A673 (cell line): ENCODE results near the gene KPNA4. TPM values are rescaled to one million over a fixed set of nuclear protein-coding genes. Genes with fewer than 3 reads are reported as not detected.

Experiments
- BruUV-seq: library from RNA; stranded (reverse); fragments of 400-500 nt; replicated peaks from 2 replicates; lab custom pipeline; 2021; lab: Mats Ljungman, UMichigan
- CTCF ChIA-PET: fragments of 300-600 bp; sonication (Branson Sonifier 250); formaldehyde crosslinking; loops from one replicate; lab custom pipeline; 2022; ENCODE audit warnings: antibody characterized with exemption; lab: Charles Lee
- POLR2A ChIA-PET: fragments of 300-600 bp; sonication (Branson Sonifier 250); formaldehyde crosslinking; loops from one replicate; lab custom pipeline; 2022; ENCODE audit warnings: antibody characterized with exemption; ENCODE audit not compliant: low non-redundant PET; lab: Charles Lee
- DNase-seq: peaks from one replicate; pipeline ENCODE4 v3.0.0-alpha.2; 2015; ENCODE audit warnings: low spot score
- H3K27ac ChIP-seq: fragments of 200-600 bp; sonication (generic); 2 replicates; pipeline ENCODE4 v1.5.1; 2016; ENCODE audit warnings: mixed run types, low read depth, mild to moderate bottlenecking, mixed read lengths, antibody characterized with exemption, low read length; ENCODE audit not compliant: poor library complexity, severe bottlenecking
- H3K27me3 ChIP-seq: fragments of 200-600 bp; sonication (generic); replicated peaks from 2 replicates; pipeline ENCODE4 v1.6.1; 2017; ENCODE audit warnings: mixed run types, low read depth, mild to moderate bottlenecking, mixed read lengths, antibody characterized with exemption, low read length; ENCODE audit not compliant: insufficient read depth, poor library complexity
- H3K36me3 ChIP-seq: fragments of 200-600 bp; sonication (generic); 2 replicates; pipeline ENCODE4 v1.6.1; 2016; ENCODE audit warnings: mixed run types, mild to moderate bottlenecking, mixed read lengths, antibody characterized with exemption, low read length; ENCODE audit not compliant: insufficient read depth, poor library complexity, severe bottlenecking
- H3K4me1 ChIP-seq: fragments of 200-600 bp; sonication (generic); 2 replicates; pipeline ENCODE4 v1.6.1; 2017; ENCODE audit warnings: mixed run types, mild to moderate bottlenecking, mixed read lengths, antibody characterized with exemption, low read length; ENCODE audit not compliant: insufficient read depth, poor library complexity, severe bottlenecking
- H3K4me3 ChIP-seq: fragments of 200-600 bp; sonication (generic); 2 replicates; pipeline ENCODE4 v1.5.1; 2016; ENCODE audit warnings: low read depth, mixed run types, mild to moderate bottlenecking, mixed read lengths, low read length; ENCODE audit not compliant: poor library complexity, severe bottlenecking
- H3K9me3 ChIP-seq: fragments of 200-600 bp; sonication (generic); 2 replicates; pipeline ENCODE4 v1.6.1; 2016; ENCODE audit warnings: mixed run types, low read depth, mild to moderate bottlenecking, mixed read lengths, antibody characterized with exemption, low read length; ENCODE audit not compliant: poor library complexity, severe bottlenecking
- EZH2 ChIP-seq: fragments of 200-600 bp; sonication (generic); IDR thresholded peaks from 2 replicates; pipeline ENCODE4 v1.6.1; 2017; ENCODE audit warnings: borderline replicate concordance, low read depth, mild to moderate bottlenecking, mixed read lengths, antibody characterized with exemption, low read length; ENCODE audit not compliant: poor library complexity, severe bottlenecking
- intact Hi-C: fragments of 100-400 bp; cut with micrococcal nuclease; formaldehyde crosslinking; loops from one replicate; pipeline ENCODE4 v1.10.0; 2022; ENCODE audit not compliant: unreplicated experiment
- total RNA-seq: library from RNA; stranded (reverse); gene quantifications from 2 replicates; pipeline ENCODE4 v1.2.3, GENCODE V29; 2021
- TF ChIP-seq, protein P1 (sequence below): fragments of 300-800, 200-600 bp; sonication (generic); conservative IDR thresholded peaks from 2 replicates; pipeline ENCODE4 v1.5.1; 2017; ENCODE audit warnings: low read depth, mild to moderate bottlenecking, antibody characterized with exemption, low read length, moderate library complexity, mixed read lengths

Gene KPNA4
- total RNA-seq, 1 experiment from 2014 or later = 88.5 TPM

DNA sequence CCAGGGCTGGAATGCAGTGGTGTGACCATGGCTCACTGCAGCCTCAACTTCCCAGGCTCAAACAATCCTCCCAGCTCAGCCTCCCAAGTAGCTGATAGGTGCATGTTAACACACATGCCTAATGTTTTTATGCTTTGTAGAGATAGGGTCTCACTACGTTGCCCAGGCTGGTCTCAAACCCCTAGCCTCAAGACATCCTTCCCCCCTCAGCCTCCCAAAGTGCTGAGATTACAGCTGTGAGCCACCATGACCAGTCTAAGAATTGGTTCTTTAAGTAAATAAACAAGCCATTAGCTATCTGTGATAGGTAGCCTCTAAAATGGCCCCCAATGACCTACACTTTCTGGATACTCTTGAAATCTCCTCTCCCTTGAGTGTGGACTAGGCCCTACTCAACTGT is 119.5 kb downstream of the KPNA4 start:
- TF ChIP-seq, protein P1, sequence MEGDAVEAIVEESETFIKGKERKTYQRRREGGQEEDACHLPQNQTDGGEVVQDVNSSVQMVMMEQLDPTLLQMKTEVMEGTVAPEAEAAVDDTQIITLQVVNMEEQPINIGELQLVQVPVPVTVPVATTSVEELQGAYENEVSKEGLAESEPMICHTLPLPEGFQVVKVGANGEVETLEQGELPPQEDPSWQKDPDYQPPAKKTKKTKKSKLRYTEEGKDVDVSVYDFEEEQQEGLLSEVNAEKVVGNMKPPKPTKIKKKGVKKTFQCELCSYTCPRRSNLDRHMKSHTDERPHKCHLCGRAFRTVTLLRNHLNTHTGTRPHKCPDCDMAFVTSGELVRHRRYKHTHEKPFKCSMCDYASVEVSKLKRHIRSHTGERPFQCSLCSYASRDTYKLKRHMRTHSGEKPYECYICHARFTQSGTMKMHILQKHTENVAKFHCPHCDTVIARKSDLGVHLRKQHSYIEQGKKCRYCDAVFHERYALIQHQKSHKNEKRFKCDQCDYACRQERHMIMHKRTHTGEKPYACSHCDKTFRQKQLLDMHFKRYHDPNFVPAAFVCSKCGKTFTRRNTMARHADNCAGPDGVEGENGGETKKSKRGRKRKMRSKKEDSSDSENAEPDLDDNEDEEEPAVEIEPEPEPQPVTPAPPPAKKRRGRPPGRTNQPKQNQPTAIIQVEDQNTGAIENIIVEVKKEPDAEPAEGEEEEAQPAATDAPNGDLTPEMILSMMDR = no peak
- no peak for TF ChIP-seq EZH2
- intact Hi-C loops = no loop called here
- ChIA-PET CTCF (no interaction called here), POLR2A (no interaction called here)
- no TSS peak for BruUV-seq
- Histone ChIP-seq H3K27ac (no peak overlapping the region), H3K36me3 (no peaks in the 10 kb centered on the region), H3K9me3 (no peaks in the 10 kb centered on the region), H3K4me1 (peaks cover 3% of the 10 kb centered on the region), H3K27me3 (no peaks in the 10 kb centered on the region), H3K4me3 (no peak overlapping the region)
- no peak for DNase-seq

Other genes with a start within 250 kb of the KPNA4 start
- gene IFT80, start 166.3 kb downstream of the KPNA4 start, total RNA-seq = 20.2 and 25.4 TPM in 2 replicates
- gene SMC4, start 165.9 kb downstream of the KPNA4 start, total RNA-seq = 201 and 209 TPM in 2 replicates
- gene TRIM59, start 115.8 kb downstream of the KPNA4 start, total RNA-seq = 12.8 and 15.3 TPM in 2 replicates
- gene ARL14, start 111.6 kb upstream of the KPNA4 start, total RNA-seq = not detected in 2 replicates
- gene PPM1L, start 190.7 kb upstream of the KPNA4 start, total RNA-seq = 10.6 and 12.7 TPM in 2 replicates